Glomerular endothelial cell (primary cell): Measurements from ENCODE around the gene DHRS12. TPM values are rescaled to one million over a fixed set of nuclear protein-coding genes. Genes with fewer than 3 reads are reported as not detected.

Experiments used
- DNase-seq: peaks from one replicate; pipeline ENCODE4 v3.0.0-alpha.2; 2011; ENCODE audit warnings: low read depth, low spot score; ENCODE audit errors: extremely low read depth
- total RNA-seq: library from RNA; depleted of rRNA; stranded (reverse); fragments of >200 nt; gene quantifications from 2 replicates; pipeline ENCODE4 v1.2.3, GENCODE V29; 2015

Gene DHRS12
- total RNA-seq, 1 donor from 2014 or later: 14.2 TPM

- DNase-seq: no peak
These were observed 38.8 kb downstream of the DHRS12 start for GRCh38 chr13:51765142-51765515.

GRCh38 chr13:51764184-51765141 lies 39.5 kb downstream of the DHRS12 start:
- DNase-seq: peak; percentile 22

GRCh38 chr13:51763486-51763885 lies 40.5 kb downstream of the DHRS12 start:
- DNase-seq: no peak

- no peak for DNase-seq
These were observed 42.2 kb downstream of the DHRS12 start for GRCh38 chr13:51761643-51762350.

GRCh38 chr13:51760592-51760991 lies 43.4 kb downstream of the DHRS12 start:
- no peak for DNase-seq

GRCh38 chr13:51759240-51759639 lies 44.7 kb downstream of the DHRS12 start:
- DNase-seq: no peak

GRCh38 chr13:51758691-51759090 lies 45.3 kb downstream of the DHRS12 start:
- no peak for DNase-seq

GRCh38 chr13:51756651-51757050 lies 47.3 kb downstream of the DHRS12 start:
- DNase-seq: no peak

- no peak for DNase-seq
These were observed 56.2 kb downstream of the DHRS12 start for GRCh38 chr13:51747438-51748434.

- no peak for DNase-seq
These were observed 57.2 kb downstream of the DHRS12 start for GRCh38 chr13:51746802-51747201.

GRCh38 chr13:51745243-51745642 lies 58.7 kb downstream of the DHRS12 start:
- DNase-seq: no peak

GRCh38 chr13:51742611-51743010 lies 61.4 kb downstream of the DHRS12 start:
- DNase-seq: no peak

GRCh38 chr13:51742031-51742430 lies 61.9 kb downstream of the DHRS12 start:
- DNase-seq: no peak

- no peak for DNase-seq
These were observed 63.3 kb downstream of the DHRS12 start for GRCh38 chr13:51740698-51741097.

GRCh38 chr13:51739027-51739764 lies 64.8 kb downstream of the DHRS12 start:
- no peak for DNase-seq

- DNase-seq: no peak
These were observed 65.6 kb downstream of the DHRS12 start for GRCh38 chr13:51738226-51738905.

GRCh38 chr13:51737609-51738008 lies 66.4 kb downstream of the DHRS12 start:
- DNase-seq: no peak

- no peak for DNase-seq
These were observed 69.2 kb downstream of the DHRS12 start for GRCh38 chr13:51734786-51735185.
